Subcutaneous adipose tissue (tissue), 4 donors: ENCODE results near the gene JAM3. TPM values are rescaled to one million over a fixed set of nuclear protein-coding genes. Genes with fewer than 3 reads are reported as not detected.

Experiments used
- total RNA-seq, 4 donors: library from RNA; depleted of rRNA; stranded (reverse); fragments of >200 nt; gene quantifications; one replicate each; pipeline ENCODE4 v1.1.0, GENCODE V29; 2016
- TF ChIP-seq, protein P1 (sequence below): fragments of 450-650 bp; IDR thresholded peaks from one replicate; pipeline ENCODE4 v1.5.1; 2016; ENCODE audit warnings: low read depth, mild to moderate bottlenecking, control low read depth, antibody characterized with exemption, moderate library complexity

JAM3 gene
- total RNA-seq, 4 donors from 2014 or later, result 14.2 to 18.3 (median 16.5) TPM

GRCh38 chr11:134033696-134034491, 35.0 kb upstream of the JAM3 start:
- TF ChIP-seq, protein P1, sequence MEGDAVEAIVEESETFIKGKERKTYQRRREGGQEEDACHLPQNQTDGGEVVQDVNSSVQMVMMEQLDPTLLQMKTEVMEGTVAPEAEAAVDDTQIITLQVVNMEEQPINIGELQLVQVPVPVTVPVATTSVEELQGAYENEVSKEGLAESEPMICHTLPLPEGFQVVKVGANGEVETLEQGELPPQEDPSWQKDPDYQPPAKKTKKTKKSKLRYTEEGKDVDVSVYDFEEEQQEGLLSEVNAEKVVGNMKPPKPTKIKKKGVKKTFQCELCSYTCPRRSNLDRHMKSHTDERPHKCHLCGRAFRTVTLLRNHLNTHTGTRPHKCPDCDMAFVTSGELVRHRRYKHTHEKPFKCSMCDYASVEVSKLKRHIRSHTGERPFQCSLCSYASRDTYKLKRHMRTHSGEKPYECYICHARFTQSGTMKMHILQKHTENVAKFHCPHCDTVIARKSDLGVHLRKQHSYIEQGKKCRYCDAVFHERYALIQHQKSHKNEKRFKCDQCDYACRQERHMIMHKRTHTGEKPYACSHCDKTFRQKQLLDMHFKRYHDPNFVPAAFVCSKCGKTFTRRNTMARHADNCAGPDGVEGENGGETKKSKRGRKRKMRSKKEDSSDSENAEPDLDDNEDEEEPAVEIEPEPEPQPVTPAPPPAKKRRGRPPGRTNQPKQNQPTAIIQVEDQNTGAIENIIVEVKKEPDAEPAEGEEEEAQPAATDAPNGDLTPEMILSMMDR, result no peak

- TF ChIP-seq, protein P1, result no peak
Measured at GRCh38 chr11:134034496-134035381, 34.1 kb upstream of the JAM3 start.

- TF ChIP-seq, protein P1, result no peak
Measured at GRCh38 chr11:134036492-134037045, 32.3 kb upstream of the JAM3 start.

GRCh38 chr11:134037046-134037908, 31.6 kb upstream of the JAM3 start:
- TF ChIP-seq, protein P1, result no peak

GRCh38 chr11:134038897-134039470, 29.9 kb upstream of the JAM3 start:
- TF ChIP-seq, protein P1, result no peak

GRCh38 chr11:134039726-134040385, 29.0 kb upstream of the JAM3 start:
- TF ChIP-seq, protein P1, result no peak
